K562 (cell line): ENCODE measurements around the gene TMEM267. TPM values are rescaled to one million over a fixed set of nuclear protein-coding genes. Genes with fewer than 3 reads are reported as not detected.
A peak's percentile ranks its signal among the peaks of the same experiment; 100 is the strongest.

Experiments
- CGGBP1 ChIP-seq: fragments of 250-450 bp; sonication (Bioruptor Pico); IDR thresholded peaks from 2 replicates; pipeline ENCODE4 v1.9.0; 2021; ENCODE audit warnings: mild to moderate bottlenecking
- FIP1L1 ChIP-seq: fragments of 200-400 bp; formaldehyde crosslinking; IDR thresholded peaks from 2 replicates; pipeline ENCODE4 v1.6.1; 2018; ENCODE audit warnings: mild to moderate bottlenecking, low read depth, low read length; ENCODE audit not compliant: poor library complexity, severe bottlenecking
- FOXM1 ChIP-seq, 2 experiments: fragments of 450-650 bp in 1 of 2; sonication (generic) in 1 of 2; formaldehyde crosslinking in 1 of 2; IDR thresholded peaks; 2 replicates each; pipeline versions ENCODE4 v1.6.1 to v1.9.0; 2017 to 2022; ENCODE audit warnings: low read depth in 2 of 2, mild to moderate bottlenecking in 2 of 2, missing genetic modification reagents in 1 of 2, moderate library complexity in 1 of 2
- FOXP4 ChIP-seq: sonication (generic); formaldehyde crosslinking; IDR thresholded peaks from 2 replicates; pipeline ENCODE4 v1.8.0; 2022; ENCODE audit warnings: mild to moderate bottlenecking, missing genetic modification reagents, borderline replicate concordance
- GTF2A2 ChIP-seq: IDR thresholded peaks from 2 replicates; pipeline ENCODE4 v1.6.1; 2016; ENCODE audit warnings: mild to moderate bottlenecking, missing genetic modification characterization, missing compliant biosample characterization
- NR2C1 ChIP-seq, 2 experiments: fragments of 450-650 bp; IDR thresholded peaks; 2 replicates each; pipeline ENCODE4 v1.6.1; 2017; ENCODE audit warnings: mild to moderate bottlenecking in 2 of 2, antibody characterized with exemption in 1 of 2, inconsistent platforms in 1 of 2, missing compliant biosample characterization in 1 of 2, missing genetic modification characterization in 1 of 2
- RAD51 ChIP-seq: fragments of 450-650 bp; IDR thresholded peaks from 2 replicates; pipeline ENCODE4 v1.7.1; 2016; ENCODE audit warnings: low read depth, mild to moderate bottlenecking, borderline replicate concordance
- REST ChIP-seq, 2 experiments: fragments of 450-650 bp; formaldehyde crosslinking in 1 of 2; IDR thresholded peaks; 2 replicates each; pipeline versions ENCODE4 v1.4.0 to v1.6.1; 2014 to 2020; ENCODE audit warnings: mild to moderate bottlenecking in 2 of 2, borderline replicate concordance in 1 of 2, low read depth in 1 of 2
- RFX7 ChIP-seq: fragments of 250-450 bp; sonication (Bioruptor Pico); IDR thresholded peaks from 2 replicates; pipeline ENCODE4 v1.5.1; 2021; ENCODE audit warnings: mild to moderate bottlenecking
- TEAD4 ChIP-seq, 2 experiments: sonication (generic) in 1 of 2; formaldehyde crosslinking in 1 of 2; IDR thresholded peaks; 2 replicates each; pipeline versions ENCODE4 v1.6.1 to v1.8.0; 2012 to 2022; ENCODE audit warnings: borderline replicate concordance in 1 of 2, inconsistent platforms in 1 of 2, low read length in 1 of 2, mild to moderate bottlenecking in 1 of 2, missing genetic modification reagents in 1 of 2
- YY1 ChIP-seq, 3 experiments: IDR thresholded peaks; 2 replicates each; pipeline ENCODE4 v1.6.1; 2011; ENCODE audit warnings: low read length in 2 of 3, mild to moderate bottlenecking in 2 of 3, moderate library complexity in 2 of 3, borderline replicate concordance in 1 of 3, control low read depth in 1 of 3, low read depth in 1 of 3; ENCODE audit not compliant: insufficient read depth in 3 of 3, insufficient replicate concordance in 2 of 3, control insufficient read depth in 1 of 3, insufficient read length in 1 of 3; ENCODE audit errors: extremely low read depth in 1 of 3
- polyA plus RNA-seq, 8 experiments: library from polyadenylated mRNA; depleted of rRNA in 4 of 8; stranded (reverse) in 5 of 8; unstranded in 3 of 8; fragments of >200 nt; fragmentation: Nextera tagmentation in 2 of 8; fragmentation: Illumina TruSeq in 1 of 8; extraction: Ambion mirVana in 2 of 8; extraction: Trizol in 1 of 8; gene quantifications; 2 replicates each; pipeline versions ENCODE4 v1.2.1 to v1.2.3, GENCODE V29; 2011 to 2014; ENCODE audit warnings: inconsistent platforms in 1 of 8, missing spikeins in 1 of 8
- total RNA-seq, 7 experiments: library from RNA; depleted of rRNA in 6 of 7; stranded (reverse); fragments of >200 nt in 6 of 7; fragmentation: Illumina TruSeq in 2 of 7; extraction: Trizol in 2 of 7; gene quantifications; 2 replicates each; pipeline versions ENCODE4 v1.2.1 to v1.2.3, GENCODE V29; 2011 to 2021; ENCODE audit warnings: low replicate concordance in 1 of 7
- TF ChIP-seq, protein P1 (sequence below): IDR thresholded peaks from 2 replicates; pipeline ENCODE4 v1.6.1; 2011; ENCODE audit not compliant: insufficient read length; ENCODE audit errors: extremely low read depth

TMEM267 gene
- total and polyA plus RNA-seq, 9 of the 15 experiments (the other 6 are each of a cell fraction or from before 2014, with no cell fraction given), result 8.1 to 61.1 (median 17.8) TPM

DNA sequence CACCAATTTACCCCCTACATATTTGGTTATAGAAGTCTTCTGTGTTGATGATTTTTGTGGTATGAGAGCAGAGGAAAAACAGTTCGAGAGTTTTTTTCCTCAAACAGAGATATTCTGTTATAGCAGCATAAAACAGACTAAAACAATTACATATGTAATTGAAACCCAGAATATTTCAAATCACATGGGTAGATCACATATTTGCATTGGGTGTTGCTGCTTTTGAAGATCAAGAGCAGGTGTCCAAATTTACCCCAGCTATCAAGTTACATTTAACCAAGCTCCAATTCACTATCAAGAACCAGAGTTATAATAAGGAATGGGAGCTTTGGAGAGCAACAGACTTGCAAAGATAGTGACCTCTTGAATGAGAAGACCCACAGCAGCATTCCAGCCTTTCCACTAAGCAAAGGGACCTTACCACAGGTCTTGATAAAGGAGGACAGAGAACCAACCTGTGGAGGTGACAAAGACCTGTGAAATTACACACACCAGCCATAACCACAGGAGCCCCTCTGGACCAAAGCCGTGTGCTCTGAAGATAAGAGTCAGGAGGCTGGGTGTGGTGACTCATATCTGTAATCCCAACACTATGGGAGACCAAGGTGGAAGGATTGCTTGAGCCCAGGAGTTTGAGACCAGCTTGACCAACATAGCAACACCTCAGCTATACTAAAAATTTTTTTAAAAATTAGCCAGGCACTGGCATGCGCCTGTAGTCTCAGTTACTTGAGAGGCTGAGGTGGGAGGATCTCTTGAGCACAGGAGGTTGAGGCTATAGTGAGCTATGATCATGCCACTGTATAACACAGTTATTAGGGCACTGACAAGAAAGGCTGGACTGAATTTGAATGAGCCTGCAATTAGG lies 67.5 kb downstream of the TMEM267 start (continued):
- TF ChIP-seq REST (IDR thresholded peaks at IDR 0.05; ENCODE audit: borderline replicate concordance) (no peak; the same call in 1 of the 2 replicates), REST (CRISPR knock-in tag; IDR thresholded peaks at IDR 0.05; ENCODE audit: low read depth) (no peak), FOXM1 (IDR thresholded peaks at IDR 0.05; ENCODE audit: low read depth) (peak; percentile 71), FOXM1 (CRISPR knock-in tag; IDR thresholded peaks at IDR 0.05; ENCODE audit: low read depth) (no peak), TEAD4 (IDR thresholded peaks at IDR 0.05; ENCODE audit: low read length) (peak; percentile 91), TEAD4 (CRISPR knock-in tag; IDR thresholded peaks at IDR 0.05; ENCODE audit: borderline replicate concordance) (no peak), RFX7 (no peak), FIP1L1 (no peak), RAD51 (no peak), CGGBP1 (CRISPR knock-in tag) (no peak), NR2C1 (IDR thresholded peaks at IDR 0.05) (no peak), NR2C1 (tag; IDR thresholded peaks at IDR 0.05) (0 out of 2 replicates have a peak, but pooled peaks have one; percentile 32), YY1 (IDR thresholded peaks at IDR 0.05; ENCODE audit: borderline replicate concordance in 1 of 3, control insufficient read depth in 1 of 3, extremely low read depth in 1 of 3, insufficient read depth in 3 of 3, insufficient read length in 1 of 3, insufficient replicate concordance in 2 of 3, low read depth in 1 of 3, low read length in 2 of 3) (peak in 1 of 3 experiments; percentile 41), GTF2A2 (tag) (no peak), FOXP4 (CRISPR knock-in tag) (no peak)
- TF ChIP-seq, protein P1, sequence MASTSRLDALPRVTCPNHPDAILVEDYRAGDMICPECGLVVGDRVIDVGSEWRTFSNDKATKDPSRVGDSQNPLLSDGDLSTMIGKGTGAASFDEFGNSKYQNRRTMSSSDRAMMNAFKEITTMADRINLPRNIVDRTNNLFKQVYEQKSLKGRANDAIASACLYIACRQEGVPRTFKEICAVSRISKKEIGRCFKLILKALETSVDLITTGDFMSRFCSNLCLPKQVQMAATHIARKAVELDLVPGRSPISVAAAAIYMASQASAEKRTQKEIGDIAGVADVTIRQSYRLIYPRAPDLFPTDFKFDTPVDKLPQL, result no peak
